Activated CD4-positive, alpha-beta T cell treated with anti-CD3 and anti-CD28 coated beads, Interleukin-10, Interleukin-2, amounts not matched to agents 100 ng/mL and 50 ng/mL, durations not matched to agents 16 hours and 8 hours (primary cell): ENCODE data around the gene CCSER1.
"Not testable (repeated sequence)": the region's sequence is repeated elsewhere in the genome, so short reads cannot be mapped to it uniquely, and the experiment has no call there.

Experiments used
- DNase-seq: peaks from one replicate; pipeline ENCODE4 v3.0.0-alpha.2; 2020

Gene CCSER1

DNA sequence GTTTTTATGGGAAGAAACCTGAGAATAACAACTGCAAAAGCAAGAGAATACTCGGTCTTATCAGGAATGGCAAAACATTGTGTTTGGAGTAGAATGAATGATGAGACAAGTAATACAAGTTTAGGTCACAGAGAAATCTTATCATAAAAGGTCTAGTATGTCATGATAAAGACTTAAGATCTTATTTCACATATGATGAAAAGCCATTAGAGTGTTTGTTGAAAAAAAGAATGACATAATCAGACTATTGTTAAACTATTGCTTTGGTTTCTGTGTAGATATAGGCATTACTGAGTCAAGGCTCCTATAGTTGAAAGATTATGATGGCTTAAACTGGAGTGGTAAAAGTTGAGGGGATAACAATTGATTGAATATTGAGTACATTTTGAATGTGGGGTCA, 603.6 kb downstream of the CCSER1 start:
- DNase-seq = no peak

DNA sequence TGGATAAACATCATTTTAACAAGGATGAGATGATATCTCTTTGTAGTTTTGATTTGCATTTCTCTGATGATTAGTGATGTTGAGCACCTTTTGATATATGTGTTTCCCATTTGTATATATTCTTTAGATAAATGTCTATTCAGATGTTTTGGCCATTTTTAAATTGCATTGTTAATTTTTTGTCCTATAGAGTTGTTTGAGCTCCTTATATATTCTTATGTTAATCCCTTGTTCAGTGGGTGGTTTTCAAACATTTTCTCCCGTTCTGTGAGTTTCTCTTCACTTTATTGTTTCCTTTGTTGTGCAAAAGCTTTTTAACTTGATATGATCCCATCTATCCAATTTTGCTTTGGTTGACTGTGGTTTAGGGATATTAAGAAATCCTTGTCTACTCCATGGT, 606.0 kb downstream of the CCSER1 start:
- DNase-seq = no peak

DNA sequence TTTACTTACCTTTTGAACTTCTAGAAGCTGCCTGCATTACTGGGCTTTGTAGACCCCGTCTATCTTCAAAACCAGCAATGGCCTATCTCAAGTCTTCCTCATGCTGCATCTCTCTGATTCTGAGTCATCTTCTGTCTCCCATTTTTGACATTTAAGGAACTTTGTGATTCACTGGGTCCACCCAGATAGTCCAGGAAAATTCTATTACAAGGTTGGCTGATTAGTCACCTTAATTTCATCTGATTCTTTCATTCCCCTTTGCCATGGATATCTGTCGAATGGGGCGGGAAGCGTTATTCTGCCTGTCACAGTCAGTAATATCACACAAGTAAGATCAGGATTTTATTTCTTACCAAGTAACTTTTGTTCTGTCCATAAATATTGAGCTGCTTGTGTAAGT, 618.0 kb downstream of the CCSER1 start:
- DNase-seq = no peak

DNA sequence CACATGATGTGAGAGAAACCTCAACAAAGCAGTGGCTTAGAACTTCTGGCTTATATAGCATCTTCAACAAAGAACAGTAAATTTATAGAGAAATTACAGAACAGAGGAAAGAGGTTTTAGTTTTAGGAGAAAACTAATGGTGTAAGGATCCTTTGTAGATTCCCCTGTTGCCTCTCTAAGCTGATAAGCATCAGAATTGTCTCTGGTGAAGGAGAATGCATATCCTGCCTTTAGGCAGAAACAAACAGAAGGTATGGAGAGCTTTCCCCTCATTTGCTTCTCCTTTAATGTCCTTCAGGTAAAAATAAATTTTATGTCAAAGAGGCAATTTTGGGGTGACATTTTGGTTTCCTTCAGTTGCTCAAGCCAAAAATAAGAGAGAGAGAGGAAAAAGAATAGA, 625.9 kb downstream of the CCSER1 start:
- no peak for DNase-seq

DNA sequence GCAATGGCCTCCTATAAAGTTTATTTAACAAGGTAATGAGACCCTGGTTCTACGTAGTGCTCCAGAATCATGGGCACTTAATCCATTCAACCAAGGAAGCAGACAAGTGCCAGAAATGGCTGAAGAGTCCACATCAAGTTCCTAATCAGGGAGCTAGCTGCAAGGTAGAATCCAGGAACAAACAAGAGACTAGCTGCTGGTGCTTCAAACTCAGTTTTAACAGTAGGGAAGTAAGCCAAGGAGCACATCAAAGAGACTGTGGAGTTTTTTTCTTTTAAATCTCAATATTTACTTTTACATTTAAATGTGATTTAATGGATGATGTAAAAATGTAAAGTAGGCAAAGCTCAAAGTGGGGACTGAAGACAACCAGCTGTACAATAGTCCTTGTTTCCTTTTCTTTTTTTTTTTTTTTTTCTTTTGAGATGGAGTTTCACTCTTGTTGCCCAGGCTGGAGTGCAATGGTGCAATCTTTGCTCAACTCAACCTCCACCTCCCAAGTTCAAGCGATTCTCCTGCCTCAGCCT, 630.4 kb downstream of the CCSER1 start:
- DNase-seq = no peak

DNA sequence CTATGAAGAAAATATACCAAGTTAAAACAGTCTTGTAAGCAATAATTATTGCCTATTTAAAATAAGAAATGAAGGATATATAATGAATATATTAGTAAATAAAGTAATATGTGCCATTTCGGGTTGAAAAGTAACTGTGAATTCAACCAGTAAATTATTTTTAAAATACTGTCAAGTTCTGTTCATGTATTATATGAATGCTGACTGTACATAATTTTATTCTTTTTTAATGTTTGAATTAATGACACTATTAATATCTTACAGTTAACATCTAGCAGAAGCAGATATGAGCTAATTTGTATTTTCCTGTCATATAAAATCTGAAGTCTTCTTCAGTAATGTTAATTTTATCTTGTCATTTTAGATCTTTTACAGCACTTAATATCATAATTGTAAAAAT, 632.9 kb downstream of the CCSER1 start:
- no peak for DNase-seq

DNA sequence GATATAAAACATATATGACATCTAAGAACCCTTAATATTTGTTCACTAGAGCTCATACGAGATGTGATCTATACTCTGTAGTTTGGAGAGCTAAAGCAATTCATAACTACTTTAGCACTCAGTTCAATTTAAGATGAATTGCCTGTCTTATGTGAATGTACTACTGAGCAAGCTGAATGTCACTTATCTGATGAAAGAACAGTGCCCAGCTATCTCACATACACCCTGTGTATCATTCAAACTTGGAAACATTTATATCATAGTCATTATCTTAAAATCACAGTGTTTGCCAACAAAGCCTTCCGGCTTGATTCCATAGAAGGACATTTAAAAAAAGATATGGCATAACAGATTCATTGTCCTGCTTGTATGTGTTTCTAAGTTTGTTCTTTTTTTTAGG, 639.6 kb downstream of the CCSER1 start:
- DNase-seq = no peak

DNA sequence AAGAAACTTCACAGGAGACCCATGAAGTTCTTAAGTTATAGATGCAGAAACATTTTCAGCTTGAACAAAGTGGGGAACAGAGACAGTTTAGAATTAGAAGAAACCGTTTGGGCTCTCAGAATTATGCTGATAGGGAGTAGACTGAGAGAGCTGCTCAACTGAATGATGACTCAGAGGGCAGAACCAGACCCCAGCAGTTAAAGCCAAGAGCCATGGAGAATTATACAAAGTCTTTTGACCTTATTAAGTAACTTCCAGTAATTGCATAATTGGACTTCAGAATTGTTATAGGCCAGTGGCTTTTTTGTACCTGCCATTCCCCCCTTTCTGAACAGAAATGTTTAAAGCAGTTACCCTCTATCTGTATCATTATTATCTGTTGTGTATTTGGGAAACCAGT, 642.1 kb downstream of the CCSER1 start:
- DNase-seq = no peak

DNA sequence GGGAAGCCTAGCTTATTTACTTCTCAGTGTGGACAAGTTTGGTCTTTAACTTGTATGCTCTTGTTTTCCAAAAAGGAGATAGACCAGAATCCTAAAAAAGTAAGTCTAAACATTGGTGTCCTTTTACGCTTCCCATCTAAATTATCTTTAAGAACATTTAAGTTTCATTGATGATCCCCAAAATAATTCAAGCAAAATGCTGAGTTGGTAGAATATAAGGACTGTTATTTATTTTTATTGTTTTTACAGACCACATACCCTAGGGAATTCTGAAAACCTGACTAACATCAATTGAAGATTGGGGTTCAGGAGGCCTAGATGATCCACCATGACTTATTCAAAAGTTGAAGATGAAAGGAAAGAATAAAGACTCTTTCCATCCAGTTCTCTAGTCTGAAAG, 653.0 kb downstream of the CCSER1 start:
- DNase-seq = no peak

DNA sequence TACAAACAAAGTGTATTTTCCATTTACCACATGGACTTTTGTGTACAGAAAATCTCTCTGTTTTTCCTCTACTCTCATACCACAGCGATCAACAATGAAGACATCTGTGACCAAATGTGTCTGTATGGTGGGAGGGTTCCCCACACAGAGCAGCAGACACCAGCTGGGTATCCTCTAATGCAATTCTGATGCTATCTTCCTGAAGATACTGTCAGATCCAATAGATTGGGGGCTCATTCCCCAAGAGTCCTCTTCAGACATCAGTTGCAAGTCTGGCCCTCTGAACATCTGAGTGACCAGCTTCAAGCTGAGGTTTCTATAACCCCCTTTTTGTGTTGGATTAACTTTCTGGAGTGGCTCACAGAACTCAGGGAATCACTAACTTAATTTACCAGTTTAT, 659.4 kb downstream of the CCSER1 start:
- DNase-seq = no peak

DNA sequence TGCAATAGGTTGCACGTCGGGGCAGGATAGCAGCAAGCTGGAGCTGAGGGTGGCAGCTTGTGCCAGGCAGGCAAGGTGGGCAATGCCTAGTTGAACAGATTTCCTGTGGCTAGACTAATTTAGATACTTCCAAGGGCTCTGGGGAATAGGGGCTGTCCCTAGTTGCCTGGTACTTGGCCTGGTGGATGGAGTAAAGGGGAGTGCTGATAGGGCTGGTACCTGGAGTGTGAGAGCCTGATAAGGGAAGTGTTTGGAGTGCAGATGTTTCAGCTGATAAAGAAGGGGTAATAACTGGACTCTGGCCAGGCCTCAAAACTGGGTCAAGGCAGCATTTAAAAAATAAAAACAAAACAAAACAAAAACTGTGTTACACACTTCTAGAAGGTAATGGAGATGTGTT, 665.5 kb downstream of the CCSER1 start:
- DNase-seq = no peak

DNA sequence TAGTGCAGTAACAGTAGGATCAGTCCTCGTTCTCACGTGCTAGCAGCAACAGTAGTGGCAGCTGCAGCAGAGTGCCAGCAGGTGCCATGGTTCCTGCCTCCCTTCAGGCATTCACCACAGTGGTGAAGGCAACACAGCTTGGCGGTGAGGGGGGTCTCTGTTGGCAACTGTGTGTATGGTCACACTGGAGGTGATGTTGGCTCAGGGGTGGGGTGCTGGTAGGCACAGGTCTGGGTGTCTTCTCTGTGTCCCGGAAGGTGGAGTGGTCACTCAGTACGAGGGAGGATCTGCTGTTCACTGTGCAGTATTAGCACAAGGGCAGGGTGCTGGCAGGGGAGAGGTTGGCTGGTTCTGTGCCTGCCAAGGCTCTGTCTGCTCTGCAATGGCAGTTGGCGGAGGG, 671.8 kb downstream of the CCSER1 start:
- DNase-seq = no peak

DNA sequence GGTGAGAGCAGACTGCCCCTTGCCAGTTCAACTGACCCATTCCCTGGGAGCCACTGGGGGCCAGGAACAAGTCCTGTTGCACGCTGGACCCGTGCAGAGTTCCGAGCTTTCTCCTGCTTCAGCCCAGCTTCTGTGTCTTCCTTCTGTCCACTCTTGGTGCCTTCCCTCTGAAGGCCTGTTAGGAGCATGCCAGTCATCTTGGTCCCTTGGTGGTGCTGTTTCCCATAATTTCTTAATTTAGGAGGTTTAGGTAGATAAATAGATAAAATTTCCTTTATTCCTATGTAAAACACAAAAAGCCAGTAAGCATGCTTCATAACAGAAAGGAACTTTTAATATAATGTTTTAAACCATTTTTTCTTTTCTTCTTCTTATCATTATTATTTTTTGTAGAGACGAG, 672.7 kb downstream of the CCSER1 start:
- no peak for DNase-seq

DNA sequence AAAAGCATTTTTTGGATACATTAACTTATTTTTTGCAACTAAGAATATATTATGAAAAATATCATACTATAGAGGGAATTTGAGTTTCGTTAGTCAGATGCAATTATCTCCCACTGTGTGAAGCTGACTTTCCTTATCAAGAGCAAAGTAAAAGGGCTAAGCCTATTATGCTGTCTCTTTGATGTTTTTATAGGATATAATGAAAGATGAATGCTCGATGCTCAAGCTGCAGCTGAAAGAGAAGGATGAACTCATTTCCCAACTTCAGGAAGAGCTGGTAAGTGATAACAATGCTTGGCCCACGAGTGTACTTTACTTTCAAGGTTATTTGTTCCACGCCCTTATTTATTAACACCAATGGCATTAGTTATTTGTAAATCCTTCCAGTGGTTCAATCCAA, 688.4 kb downstream of the CCSER1 start:
- DNase-seq = no peak

DNA sequence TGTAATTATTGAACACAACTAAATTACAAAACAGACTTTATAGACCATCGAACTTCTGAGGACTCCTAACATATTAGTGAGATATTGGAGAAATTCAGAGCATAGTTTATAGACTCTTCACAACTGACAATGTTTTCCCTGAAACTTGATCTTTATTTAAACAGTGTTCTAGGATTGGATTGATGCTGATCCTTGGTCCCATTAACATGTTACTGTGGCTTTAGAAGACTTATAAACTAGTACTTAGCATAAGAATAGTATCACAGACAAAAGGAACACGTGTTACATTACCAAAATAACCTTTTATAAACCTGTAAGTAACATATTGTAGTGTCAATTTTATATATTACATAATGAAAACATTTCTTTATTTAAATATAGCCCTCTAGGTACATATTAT, 689.6 kb downstream of the CCSER1 start:
- no peak for DNase-seq

DNA sequence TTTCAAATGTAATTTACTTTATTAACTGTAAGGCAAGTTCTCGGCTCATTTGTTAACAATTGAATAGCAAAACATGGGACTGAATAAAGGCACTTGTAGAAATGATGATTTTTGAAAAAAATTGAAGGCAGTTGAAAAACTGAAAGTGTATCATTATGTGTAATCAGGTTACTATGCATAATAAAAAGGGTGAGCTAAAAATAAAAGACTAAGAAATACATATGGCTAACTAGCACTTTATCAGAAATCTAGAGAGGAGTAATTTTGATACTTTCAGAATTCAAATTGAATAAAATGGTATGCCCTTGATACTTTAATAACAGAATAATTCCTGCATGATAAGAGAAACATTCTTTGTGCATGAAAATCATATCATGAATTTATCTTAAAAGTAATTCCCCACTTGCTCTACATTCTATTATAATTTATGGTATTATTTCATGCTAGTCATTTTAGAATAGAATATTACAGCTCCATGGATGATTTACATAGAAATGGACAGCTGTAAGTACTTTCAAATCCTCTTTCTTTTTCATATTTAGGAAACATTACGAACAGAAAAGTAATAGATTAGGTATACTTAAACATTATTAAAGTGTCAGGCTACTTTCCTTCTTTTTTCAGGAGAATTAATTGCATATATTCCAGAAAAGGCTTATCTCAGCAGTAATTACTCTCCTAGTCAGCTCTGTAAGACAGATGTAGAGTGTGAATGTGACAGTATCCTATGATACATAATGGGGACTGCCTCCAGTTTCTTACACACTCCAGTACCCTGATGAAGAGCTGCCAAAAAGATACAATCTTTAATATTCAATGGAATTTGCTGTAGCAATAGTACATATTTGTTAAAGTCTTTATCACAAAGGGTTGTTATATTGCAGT, 697.3 kb downstream of the CCSER1 start:
- DNase-seq = no peak

DNA sequence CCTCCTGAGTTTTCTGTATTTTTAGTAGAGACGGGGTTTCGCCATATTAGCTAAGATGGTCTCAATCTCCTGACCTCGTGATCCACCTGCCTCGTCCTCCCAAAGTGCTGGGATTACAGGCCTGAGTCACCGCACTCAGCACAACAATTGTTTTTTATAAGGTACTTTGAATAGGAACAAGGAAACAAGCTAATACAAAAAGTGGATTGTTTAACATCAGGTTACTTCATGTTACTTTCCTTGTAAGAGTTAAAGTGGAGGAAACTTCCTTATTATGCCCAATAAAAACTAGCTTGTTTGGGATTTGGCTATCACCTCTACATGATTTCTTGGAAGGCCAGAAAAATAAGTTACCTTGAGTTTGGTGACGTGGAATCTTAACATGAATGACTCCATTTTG, 698.7 kb downstream of the CCSER1 start:
- DNase-seq = no peak

DNA sequence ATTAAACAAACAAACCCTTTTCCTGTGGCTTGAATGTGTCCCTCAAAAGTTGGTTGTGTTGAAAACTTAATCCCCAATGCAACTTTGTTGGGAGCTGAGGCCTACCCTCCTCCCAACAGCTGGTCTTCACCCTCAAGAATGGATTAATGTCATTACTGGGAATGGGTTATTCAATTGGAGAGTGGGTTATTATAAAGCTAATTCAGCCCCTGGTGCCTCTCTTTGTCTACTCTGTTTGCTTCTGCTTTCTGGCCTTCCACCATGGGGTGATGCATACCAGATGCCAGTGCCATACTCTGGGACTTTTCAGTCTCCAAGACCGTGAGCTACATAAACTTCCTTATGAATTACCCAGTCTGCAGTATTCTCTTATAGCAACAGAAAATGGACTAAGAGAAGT, 706.5 kb downstream of the CCSER1 start:
- no peak for DNase-seq

DNA sequence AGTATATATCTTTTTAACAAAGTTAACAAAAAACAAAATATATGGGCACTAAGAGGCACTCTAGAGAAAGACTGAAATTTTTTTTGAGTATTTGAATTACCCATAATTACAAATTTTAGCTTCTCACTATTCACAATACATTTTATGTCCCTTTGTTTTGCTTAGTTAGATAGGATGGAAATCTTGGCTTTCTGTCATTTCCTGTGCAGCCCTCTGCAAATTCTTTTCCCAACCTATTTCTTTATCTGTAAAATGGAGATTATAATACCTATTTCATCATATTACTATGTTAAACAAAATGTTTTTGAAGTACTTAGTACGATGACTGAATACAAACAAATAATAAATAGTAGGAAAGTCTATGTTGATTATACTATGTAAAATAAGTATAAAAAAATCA, 710.0 kb downstream of the CCSER1 start:
- no peak for DNase-seq

DNA sequence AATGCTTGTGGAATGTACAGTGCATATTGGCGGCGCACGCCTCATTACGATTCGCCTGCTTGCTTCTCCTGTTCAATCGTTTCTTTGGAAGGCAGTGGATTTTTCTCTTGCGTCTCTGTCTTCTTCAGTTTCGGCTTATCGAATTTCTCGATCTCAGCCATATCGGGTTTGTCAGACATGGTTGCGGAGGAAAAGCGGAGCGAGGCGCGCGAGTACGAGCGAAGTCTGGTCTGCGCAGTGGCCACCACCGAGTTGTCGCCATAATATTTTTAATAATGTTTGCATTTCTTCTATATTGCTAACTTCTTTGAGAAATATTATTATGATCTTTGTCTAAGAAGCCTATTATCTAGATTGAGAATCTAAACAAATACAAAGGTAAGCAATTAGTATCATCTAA, 711.7 kb downstream of the CCSER1 start:
- not testable (repeated sequence) for DNase-seq

DNA sequence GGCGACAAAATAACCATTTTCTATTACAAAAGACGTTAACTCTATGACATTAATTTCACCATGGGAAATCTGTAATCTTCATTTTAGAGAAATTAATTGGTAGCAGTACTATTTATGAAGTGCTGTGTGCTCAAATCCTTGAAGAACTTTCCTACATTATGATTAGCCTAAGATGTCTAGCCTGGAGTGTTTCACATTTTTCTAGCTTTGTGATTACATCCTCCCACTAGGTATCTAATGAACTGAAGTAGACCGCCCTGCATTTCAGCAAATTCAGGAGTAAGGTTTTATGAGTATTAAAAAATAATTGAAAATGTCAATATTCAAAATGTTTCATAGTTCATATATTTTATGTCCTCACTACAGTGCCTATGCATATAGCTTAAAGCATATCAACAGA, 713.1 kb downstream of the CCSER1 start:
- no peak for DNase-seq

DNA sequence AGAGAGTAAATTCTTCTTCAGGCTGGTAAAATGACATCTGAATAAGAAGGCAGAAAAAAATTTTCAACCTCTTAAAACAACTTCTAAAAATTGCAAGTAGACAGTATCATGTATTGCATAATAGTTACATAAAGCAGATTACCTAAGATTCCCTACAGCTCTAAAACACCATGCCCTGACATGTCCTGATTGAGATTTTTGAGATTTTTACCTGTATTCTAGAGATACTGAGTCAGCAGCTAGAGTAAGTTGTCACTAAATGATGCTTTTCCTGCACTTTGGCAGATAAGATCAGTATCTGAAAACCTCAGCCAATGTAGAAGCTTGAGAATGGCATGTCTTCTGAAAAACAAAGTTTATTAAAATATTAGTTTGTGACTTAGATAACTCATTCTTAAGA, 713.6 kb downstream of the CCSER1 start:
- DNase-seq = no peak

DNA sequence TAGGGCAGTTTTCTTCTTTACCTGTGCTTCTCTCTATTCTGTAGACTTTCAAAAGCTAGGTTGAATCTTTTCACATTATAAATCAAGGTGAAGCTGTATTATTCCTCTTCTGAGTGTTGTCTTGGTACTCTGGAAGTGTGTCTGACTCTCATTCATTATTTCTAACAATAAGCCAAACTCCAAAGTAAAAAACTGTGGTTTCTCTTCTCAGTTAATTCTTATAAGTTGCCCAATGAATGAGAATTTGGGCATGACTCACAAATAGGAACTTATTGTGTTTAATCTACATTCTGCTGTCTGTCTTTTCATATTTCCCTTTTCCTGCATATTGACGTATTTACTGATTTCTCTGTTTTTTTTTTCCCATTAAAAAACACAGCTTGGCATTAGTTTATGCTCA, 714.5 kb downstream of the CCSER1 start:
- DNase-seq = no peak

DNA sequence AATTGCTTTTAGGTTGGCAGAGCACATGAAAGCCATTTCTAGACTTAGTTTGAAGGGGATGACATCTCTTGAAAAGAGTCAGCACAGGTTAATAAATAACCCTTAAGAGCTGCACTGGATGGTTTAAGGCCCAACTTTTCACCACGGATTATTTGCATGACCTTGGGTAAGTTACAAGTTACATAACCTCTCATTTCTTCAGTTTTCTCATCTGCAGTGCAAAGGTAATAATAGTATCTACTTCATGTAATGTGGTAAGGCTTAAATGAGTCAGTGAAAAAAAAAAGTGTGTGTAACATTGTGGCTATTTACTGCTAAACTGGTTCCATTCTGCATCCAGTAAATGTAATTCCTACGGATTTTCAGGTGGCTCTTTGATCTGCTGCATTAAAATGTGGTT, 715.8 kb downstream of the CCSER1 start:
- DNase-seq = no peak

DNA sequence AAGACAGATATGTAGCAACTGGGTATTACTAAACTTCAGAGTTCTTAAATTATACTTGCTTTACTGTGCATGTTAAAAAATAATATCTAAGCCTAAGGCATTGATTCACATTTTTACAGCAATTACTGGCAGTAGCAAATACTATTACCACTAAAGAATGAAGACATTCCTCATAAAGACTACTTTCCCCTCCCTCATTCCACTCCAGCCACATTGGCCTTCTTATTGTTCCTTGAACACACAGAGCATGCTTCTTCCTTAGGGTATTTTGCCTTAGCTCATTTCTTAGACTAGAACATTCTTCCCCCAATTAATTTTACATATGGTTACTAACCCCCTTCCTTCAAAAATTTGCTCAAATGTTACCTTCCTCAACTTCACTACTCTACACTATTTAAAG, 717.0 kb downstream of the CCSER1 start:
- no peak for DNase-seq
